NCI-H2081 treated with DMSO at 0.1 percent for 48 hours (cell line): ENCODE measurements around the gene IDI1.
"Not testable (repeated sequence)": the region's sequence is repeated elsewhere in the genome, so short reads cannot be mapped to it uniquely, and the experiment has no call there.

ENCODE experiments used
- DNase-seq: peaks from one replicate; lab custom pipeline; 2025; lab: John Stamatoyannopoulos, UW

IDI1 gene

GRCh38 chr10:1063232-1063865, 14.4 kb upstream of the IDI1 start:
- no peak for DNase-seq

DNA sequence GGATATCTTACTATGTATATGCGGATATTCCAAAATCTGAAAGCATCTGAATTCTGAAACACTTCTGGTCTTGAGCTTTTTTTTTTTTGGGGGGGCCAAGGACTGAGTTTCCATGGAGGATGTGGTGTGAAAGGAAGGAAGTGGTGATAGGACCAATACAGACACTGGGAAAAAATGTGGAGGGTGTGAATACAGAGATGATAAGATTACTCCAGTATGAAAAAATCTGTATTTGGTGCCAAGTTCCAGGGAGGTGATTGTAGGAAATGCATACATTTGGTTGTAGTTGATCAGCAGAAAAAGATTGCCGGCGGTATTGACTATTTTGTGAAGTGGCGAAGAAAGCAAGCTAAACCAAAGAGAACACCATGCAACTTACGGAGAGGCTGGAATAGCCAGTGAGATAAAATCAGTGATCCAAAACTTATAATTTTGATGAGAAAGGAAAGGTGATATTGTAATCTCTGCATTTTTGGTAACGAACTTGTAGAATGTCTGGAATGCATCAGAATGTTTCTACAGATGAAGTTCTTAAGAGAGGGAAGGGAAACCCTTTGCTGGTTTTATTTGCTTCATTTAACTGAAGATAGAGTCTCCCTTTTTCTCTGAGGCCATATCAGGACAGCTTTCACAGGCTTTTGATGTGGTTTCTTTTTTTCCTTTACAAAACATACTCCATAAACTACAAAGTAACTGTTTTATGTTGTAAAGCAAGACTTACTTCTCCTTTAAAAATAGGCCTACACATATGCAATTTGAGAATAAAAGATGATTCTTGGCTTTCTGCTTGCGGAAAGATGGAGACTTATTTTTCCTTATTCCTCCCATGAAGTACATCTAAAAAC, 13.2 kb upstream of the IDI1 start:
- DNase-seq = no peak

GRCh38 chr10:1059902-1060301, 11.0 kb upstream of the IDI1 start:
- DNase-seq = no peak

DNA sequence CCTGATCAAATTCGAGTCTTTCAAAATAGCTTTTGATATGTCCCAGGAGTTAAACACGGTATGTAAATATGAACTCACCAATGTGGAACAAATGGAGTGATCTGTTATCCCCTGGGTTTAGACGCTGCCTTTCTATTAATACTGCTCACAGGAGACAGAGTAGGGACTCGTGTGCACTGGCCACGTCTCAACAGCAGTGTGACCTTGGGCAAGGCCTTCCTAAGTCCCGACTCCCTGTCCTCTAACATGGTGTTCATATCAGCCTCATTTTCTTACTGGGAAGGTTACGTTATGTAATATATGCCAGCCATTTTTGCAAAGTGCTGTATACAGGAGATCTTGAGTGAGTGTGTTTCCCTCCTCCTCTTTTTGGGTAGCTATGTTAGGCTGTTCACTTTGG, 9.1 kb upstream of the IDI1 start:
- DNase-seq = no peak

- no peak for DNase-seq
Observed at GRCh38 chr10:1057106-1057657, 8.3 kb upstream of the IDI1 start.

DNA sequence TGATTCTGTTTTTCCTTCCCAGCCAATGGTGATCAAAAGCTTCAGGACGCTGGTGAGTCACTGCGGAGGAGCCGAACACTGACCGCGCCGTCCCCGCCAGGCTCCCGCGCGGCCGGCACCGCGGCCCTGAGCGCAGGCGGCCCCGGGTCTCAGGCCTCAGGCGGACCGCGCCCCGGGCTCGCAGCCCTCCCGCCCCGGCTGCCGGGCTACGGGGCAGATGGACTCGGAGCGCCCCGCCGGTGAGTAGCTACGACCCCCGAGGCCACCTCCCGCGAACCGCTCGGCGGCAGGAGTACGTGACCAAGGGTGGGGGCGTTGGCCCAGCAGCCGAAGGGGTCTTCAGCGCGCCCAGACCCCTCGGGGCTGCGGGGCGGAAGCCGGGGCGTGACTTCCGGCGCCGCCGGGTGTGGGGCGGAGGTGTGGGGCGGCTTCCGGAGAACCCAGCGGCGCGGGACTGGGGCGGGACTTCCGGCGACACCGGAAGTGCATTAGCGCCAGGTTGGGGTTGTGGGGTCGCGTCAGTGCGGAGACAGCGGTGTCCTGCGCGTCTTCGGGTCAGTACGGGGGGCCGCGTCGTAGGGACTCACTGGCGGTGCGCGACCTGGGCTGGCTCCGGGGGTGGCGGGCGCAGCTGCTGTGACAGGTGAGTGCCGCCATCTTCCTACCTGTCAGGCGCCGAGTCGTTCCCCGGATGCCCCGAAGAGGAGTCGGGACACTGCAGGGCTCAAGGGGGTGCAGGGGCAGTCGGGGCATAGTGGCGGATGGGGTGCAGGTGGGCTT, 7.6 kb upstream of the IDI1 start, which contains the start of gene WDR37:
Gene WDR37 (plus strand): TSS at position 60 of the 780 bp plus-strand sequence. CDS start 15,771 bp downstream, outside the sequence.
- no peak for DNase-seq

DNA sequence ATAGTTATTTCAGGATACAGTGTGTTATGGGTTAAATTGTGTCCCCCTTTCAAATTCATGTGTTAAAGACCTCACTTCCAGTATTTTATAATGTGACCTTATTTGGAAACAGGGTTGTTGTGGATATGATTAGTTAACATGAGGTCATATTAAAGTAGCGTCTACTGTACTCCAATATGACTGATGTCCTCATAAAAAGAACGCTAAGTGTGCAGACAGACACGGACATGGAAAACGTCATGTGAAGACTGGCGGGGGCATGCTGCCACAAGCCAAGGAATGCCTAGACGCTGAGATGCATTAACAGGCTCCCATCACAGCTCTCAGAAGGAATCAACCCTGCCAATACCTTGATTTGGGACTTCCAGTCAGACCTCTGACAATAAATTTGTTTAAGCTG, 5.8 kb upstream of the IDI1 start:
- no peak for DNase-seq

DNA sequence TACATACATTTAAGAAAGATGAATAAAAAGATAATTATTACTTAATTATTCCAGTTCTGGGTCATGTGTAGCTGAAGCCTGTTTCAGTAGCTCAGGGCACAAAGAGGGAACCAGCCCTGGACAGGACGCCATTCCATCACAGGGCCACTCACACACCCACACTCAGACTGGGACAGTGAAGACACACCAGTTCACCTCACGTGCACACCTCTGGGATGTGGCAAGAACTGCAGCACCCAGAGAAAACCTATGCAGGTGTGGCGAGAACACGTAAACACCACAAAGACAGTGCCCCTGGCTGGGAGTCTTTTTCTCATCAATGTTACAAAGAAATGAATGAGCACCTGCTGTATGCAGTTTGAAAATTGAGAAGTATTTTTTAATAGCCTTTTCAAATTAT, 1.6 kb upstream of the IDI1 start:
- DNase-seq = no peak

DNA sequence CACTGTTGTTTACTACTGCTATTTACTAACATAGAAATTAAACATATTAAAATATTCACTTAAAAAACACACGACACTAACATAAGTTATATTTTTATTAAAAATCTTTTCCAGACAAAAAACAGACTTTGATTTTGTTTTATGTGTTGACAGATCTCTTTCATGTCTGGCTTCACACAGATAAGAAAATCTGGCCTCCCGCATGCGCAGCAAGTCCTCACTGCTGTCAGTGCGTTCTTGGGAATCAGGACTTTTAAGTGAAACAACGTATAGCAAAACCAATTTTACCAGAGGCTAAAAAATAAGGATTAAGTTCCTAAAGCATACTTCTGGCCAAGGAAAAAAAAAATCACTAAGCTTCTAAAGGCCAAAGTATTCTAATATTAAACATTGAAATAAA, 1.2 kb upstream of the IDI1 start:
- DNase-seq = no peak

DNA sequence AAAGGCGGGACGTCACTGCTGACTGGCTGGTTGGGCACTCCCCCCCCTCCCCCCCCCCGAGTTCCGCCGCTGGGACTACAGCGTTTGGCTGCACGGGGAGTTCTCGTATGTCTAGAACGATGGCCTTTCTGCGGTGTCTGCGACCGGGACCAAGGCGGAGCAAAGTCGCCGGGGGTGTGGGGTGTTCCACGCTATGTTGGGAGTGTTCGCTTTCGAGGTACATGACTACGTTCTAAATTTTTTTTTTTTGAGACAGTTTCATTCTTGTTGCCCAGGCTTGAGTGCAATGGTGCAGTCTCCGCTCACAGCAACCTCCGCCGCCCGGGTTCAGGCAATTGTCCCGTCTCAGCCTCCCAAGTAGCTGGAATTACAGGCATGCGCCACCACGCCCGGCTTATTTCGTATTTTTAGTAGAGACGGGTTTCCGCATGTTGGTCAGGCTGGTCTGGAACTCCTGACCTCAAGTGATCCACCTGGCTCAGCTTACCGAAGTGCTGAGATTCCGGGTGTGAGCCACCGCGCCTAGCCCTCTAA, 573 bp upstream of the IDI1 start:
- no peak for DNase-seq

DNA sequence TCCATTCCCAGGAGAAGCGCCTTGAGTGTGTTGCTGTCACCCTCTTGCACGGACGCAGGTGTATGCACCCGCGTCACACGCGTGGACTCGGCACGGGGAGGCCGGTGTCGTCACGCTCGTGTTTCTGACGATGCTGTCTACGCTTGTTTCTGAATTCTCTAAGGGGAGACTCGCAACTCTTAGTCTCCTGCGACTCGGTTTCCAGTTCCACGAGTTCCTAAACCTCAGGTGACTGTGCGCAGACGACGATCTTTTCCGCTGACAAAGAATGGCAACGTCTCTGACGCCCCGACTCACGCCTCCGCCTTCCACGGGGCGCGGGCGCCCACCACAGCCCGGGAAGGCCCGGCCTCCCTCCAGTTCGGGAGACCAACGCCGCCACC, 579 bp downstream of the IDI1 start:
- DNase-seq = no peak

- DNase-seq = no peak
Observed at GRCh38 chr10:1047937-1048336, 982 bp downstream of the IDI1 start.

DNA sequence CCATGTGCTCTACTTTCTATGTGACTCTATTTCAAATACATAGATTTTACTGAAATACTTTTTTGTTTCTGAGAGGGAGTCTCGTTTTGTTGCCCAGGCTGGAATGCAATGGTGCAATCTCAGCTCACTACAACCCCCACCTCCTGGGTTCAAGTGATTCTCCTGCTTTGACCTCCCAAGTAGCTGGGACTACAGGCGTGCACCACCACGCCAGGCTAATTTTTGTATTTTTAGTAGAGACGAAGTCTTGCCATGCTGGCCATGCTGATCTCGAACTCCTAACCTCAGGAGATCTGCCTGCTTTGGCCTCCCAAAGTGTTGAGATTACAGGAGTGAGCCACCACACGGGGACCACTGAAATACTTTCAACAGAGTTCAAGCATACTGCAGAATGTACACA, 3.5 kb downstream of the IDI1 start:
- no peak for DNase-seq

DNA sequence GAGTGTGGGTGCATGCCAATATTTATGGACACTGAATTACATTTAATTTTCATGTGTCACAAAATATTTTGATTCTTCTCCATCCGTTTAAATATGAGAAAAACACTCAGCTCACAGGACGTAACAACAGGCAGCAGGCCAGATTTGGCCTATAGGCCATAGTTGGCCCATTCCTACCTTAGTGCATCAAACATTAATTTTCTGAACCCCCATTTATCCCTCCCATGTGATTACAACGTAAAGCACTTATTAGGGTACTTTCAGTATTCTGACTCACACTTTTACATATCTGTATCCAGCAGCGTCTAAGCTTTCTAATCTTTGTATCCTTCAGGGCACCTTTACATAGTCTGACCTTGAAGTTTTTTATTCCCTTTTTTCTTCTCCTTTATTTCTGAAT, 4.0 kb downstream of the IDI1 start:
- DNase-seq = no peak

GRCh38 chr10:1044146-1044545, 4.8 kb downstream of the IDI1 start:
- no peak for DNase-seq

GRCh38 chr10:1043532-1043995, 5.4 kb downstream of the IDI1 start:
- DNase-seq = no peak

GRCh38 chr10:1041514-1041913, 7.4 kb downstream of the IDI1 start:
- no peak for DNase-seq

DNA sequence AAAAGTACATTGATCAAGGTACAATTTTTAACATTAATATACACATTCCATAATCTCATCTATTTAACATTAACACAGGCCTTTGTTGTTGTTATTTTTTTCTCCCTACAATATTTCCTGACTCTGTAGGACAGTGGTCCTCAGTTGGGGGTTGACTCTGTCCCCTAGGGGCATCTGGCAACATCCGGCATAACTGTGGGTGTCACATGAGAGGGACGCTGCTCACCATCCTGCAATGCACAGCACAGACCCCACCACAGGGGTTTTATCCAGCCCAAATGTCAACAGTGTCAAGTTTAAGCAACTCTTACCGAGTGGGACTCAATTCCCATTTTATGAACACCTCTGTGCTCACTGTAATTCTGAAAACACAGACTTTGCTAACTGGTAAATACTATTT, 8.8 kb downstream of the IDI1 start:
- no peak for DNase-seq

DNA sequence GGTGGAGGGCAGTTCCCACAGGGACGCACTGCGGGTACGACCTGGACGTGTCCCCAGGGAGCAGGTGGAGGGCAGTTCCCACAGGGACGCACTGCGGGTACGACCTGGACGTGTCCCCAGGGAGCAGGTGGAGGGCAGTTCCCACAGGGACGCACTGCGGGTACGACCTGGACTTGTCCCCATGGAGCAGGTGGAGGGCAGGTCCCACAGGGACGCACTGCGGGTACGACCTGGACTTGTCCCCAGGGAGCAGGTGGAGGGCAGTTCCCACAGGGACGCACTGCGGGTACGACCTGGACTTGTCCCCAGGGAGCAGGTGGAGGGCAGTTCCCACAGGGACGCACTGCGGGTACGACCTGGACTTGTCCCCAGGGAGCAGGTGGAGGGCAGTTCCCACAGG, 10.2 kb downstream of the IDI1 start:
- not testable (repeated sequence) for DNase-seq

DNA sequence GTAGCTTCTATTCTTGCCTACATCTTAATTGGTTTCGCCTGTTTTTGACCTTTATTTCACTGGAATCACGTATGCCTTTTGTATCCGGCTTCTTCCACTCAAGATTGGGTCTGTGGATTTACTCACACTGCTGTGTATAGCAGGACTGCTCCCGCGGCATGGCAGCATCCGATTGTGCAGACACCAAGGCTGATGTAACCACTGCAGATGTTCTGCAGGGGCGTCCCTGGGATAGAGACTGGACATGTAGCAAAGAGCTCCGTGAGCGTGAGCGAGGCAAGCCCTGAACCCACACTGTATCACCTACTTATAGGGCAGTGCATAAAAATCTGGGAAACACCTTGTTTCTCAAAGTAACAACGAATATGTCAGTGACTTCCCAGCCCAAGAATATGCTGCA, 11.8 kb downstream of the IDI1 start:
- no peak for DNase-seq

GRCh38 chr10:1036341-1036791, 12.6 kb downstream of the IDI1 start:
- DNase-seq = no peak

GRCh38 chr10:1035201-1035600, 13.7 kb downstream of the IDI1 start:
- no peak for DNase-seq
